ENCODE data around the gene ATRNL1. TPM values are rescaled to one million over a fixed set of nuclear protein-coding genes. Genes with fewer than 3 reads are reported as not detected.

Gene ATRNL1
- total and polyA plus RNA-seq, 2 experiments from 2014 or later: 4.8 to 29.7 TPM

GRCh38 chr10:115857856-115858255 lies 764.7 kb downstream of the ATRNL1 start (continued):
- TF ChIP-seq, protein P1, sequence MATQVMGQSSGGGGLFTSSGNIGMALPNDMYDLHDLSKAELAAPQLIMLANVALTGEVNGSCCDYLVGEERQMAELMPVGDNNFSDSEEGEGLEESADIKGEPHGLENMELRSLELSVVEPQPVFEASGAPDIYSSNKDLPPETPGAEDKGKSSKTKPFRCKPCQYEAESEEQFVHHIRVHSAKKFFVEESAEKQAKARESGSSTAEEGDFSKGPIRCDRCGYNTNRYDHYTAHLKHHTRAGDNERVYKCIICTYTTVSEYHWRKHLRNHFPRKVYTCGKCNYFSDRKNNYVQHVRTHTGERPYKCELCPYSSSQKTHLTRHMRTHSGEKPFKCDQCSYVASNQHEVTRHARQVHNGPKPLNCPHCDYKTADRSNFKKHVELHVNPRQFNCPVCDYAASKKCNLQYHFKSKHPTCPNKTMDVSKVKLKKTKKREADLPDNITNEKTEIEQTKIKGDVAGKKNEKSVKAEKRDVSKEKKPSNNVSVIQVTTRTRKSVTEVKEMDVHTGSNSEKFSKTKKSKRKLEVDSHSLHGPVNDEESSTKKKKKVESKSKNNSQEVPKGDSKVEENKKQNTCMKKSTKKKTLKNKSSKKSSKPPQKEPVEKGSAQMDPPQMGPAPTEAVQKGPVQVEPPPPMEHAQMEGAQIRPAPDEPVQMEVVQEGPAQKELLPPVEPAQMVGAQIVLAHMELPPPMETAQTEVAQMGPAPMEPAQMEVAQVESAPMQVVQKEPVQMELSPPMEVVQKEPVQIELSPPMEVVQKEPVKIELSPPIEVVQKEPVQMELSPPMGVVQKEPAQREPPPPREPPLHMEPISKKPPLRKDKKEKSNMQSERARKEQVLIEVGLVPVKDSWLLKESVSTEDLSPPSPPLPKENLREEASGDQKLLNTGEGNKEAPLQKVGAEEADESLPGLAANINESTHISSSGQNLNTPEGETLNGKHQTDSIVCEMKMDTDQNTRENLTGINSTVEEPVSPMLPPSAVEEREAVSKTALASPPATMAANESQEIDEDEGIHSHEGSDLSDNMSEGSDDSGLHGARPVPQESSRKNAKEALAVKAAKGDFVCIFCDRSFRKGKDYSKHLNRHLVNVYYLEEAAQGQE (IDR thresholded peaks at IDR 0.05; ENCODE audit: unreplicated experiment): no peak
- TF ChIP-seq EZH2 (IDR thresholded peaks at IDR 0.05; ENCODE audit: low read depth, unreplicated experiment): no peak

- ATAC-seq: no peak
- peaks cover 3% of the 10 kb centered on the region; the same call in 1 of the 3 replicates for H3K4me1 Mint-ChIP-seq
- H3K27ac ChIP-seq (ENCODE audit: low read depth): no peak overlapping the region
- H3K36me3 Mint-ChIP-seq (ENCODE audit: low read depth): no peaks in the 10 kb centered on the region
- no peak overlapping the region for H3K27ac Mint-ChIP-seq
- no peaks in the 10 kb centered on the region for H3K4me1 ChIP-seq (ENCODE audit: insufficient read depth)
- peaks cover 2% of the 10 kb centered on the region; the same call in 1 of the 3 replicates for H3K9me3 Mint-ChIP-seq
- no peak overlapping the region for H3K4me3 Mint-ChIP-seq
- H3F3A ChIP-seq (replicated peaks; ENCODE audit: low read depth): no peaks in the 10 kb centered on the region
- 0 out of 2 replicates have a peak, but pooled peaks cover 3% of the 10 kb centered on the region for H3K36me3 ChIP-seq (ENCODE audit: insufficient read depth)
- TF ChIP-seq STAT1 (IDR thresholded peaks at IDR 0.05; ENCODE audit: unreplicated experiment) (no peak), JUNB (IDR thresholded peaks at IDR 0.05; ENCODE audit: unreplicated experiment) (no peak), CREB1 (CRISPR knock-in tag; IDR thresholded peaks at IDR 0.05; ENCODE audit: low read depth) (no peak)
- H3K4me3 ChIP-seq: no peak overlapping the region
- no peaks in the 10 kb centered on the region for H4K20me1 ChIP-seq (replicated peaks; ENCODE audit: insufficient read depth)
- no peak overlapping the region for H3K4me2 ChIP-seq
- H3K27me3 ChIP-seq (ENCODE audit: insufficient read depth): no peaks in the 10 kb centered on the region
- H3K9me2 ChIP-seq (ENCODE audit: insufficient read depth): no peaks in the 10 kb centered on the region
- H2AFZ ChIP-seq: no peak overlapping the region
- H3K79me2 ChIP-seq (replicated peaks; ENCODE audit: insufficient read depth): no peaks in the 10 kb centered on the region
- DNase-seq (ENCODE audit: low spot score): no peak
- H3K27me3 Mint-ChIP-seq (ENCODE audit: insufficient read depth, low read depth, poor library complexity): peaks cover 3% of the 10 kb centered on the region
These were observed 767.3 kb downstream of the ATRNL1 start for GRCh38 chr10:115860182-115861107.

DNA sequence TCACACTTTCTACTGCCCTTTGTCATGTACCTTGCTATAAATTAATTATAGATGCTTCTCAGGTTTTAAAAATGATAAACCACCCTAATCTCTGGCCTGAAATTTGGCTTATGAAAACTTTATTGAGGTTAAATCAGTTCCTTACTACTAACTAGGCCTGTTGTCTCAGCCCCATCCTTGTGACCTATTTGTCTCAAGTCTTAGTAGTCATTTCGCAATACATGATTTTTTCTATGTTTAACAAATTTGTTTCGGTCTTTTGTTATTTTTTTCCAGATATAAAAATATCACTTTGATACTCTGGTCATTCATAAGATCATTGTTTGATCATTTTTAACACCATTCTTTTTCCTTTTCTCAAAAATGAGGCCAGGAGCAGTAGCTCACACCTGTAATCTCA lies 768.3 kb downstream of the ATRNL1 start:
- Mint-ChIP-seq H3K4me1 (peaks cover 3% of the 10 kb centered on the region; the same call in 1 of the 3 replicates), H3K27me3 (ENCODE audit: insufficient read depth, low read depth, poor library complexity) (peaks cover 3% of the 10 kb centered on the region), H3K36me3 (ENCODE audit: low read depth) (no peaks in the 10 kb centered on the region), H3K27ac (no peak overlapping the region), H3K9me3 (peaks cover 2% of the 10 kb centered on the region; the same call in 1 of the 3 replicates), H3K4me3 (no peak overlapping the region)
- DNase-seq (ENCODE audit: low spot score) (no peak), ATAC-seq (no peak)
- no peak overlapping the region for H3K4me3 ChIP-seq
- no peaks in the 10 kb centered on the region for H3K27me3 ChIP-seq (ENCODE audit: insufficient read depth)
- H3K27ac ChIP-seq (ENCODE audit: low read depth): no peak overlapping the region
- no peak overlapping the region for H2AFZ ChIP-seq
- H3K4me1 ChIP-seq (ENCODE audit: insufficient read depth): no peaks in the 10 kb centered on the region
- 0 out of 2 replicates have a peak, but pooled peaks cover 3% of the 10 kb centered on the region for H3K36me3 ChIP-seq (ENCODE audit: insufficient read depth)
- no peaks in the 10 kb centered on the region for H3K79me2 ChIP-seq (replicated peaks; ENCODE audit: insufficient read depth)
- H3K4me2 ChIP-seq: no peak overlapping the region
- H3K9me2 ChIP-seq (ENCODE audit: insufficient read depth): no peaks in the 10 kb centered on the region
- no peaks in the 10 kb centered on the region for H4K20me1 ChIP-seq (replicated peaks; ENCODE audit: insufficient read depth)
- H3F3A ChIP-seq (replicated peaks; ENCODE audit: low read depth): no peaks in the 10 kb centered on the region
- TF ChIP-seq EZH2 (IDR thresholded peaks at IDR 0.05; ENCODE audit: low read depth, unreplicated experiment): no peak
- TF ChIP-seq ZNF331 (CRISPR knock-in tag; IDR thresholded peaks at IDR 0.05; ENCODE audit: low read depth): no peak
- TF ChIP-seq, protein P2, sequence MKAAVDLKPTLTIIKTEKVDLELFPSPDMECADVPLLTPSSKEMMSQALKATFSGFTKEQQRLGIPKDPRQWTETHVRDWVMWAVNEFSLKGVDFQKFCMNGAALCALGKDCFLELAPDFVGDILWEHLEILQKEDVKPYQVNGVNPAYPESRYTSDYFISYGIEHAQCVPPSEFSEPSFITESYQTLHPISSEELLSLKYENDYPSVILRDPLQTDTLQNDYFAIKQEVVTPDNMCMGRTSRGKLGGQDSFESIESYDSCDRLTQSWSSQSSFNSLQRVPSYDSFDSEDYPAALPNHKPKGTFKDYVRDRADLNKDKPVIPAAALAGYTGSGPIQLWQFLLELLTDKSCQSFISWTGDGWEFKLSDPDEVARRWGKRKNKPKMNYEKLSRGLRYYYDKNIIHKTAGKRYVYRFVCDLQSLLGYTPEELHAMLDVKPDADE (IDR thresholded peaks at IDR 0.05): no peak
- no peak for TF ChIP-seq POLR2AphosphoS5 (IDR thresholded peaks at IDR 0.05; ENCODE audit: low read depth)
- TF ChIP-seq, protein P3, sequence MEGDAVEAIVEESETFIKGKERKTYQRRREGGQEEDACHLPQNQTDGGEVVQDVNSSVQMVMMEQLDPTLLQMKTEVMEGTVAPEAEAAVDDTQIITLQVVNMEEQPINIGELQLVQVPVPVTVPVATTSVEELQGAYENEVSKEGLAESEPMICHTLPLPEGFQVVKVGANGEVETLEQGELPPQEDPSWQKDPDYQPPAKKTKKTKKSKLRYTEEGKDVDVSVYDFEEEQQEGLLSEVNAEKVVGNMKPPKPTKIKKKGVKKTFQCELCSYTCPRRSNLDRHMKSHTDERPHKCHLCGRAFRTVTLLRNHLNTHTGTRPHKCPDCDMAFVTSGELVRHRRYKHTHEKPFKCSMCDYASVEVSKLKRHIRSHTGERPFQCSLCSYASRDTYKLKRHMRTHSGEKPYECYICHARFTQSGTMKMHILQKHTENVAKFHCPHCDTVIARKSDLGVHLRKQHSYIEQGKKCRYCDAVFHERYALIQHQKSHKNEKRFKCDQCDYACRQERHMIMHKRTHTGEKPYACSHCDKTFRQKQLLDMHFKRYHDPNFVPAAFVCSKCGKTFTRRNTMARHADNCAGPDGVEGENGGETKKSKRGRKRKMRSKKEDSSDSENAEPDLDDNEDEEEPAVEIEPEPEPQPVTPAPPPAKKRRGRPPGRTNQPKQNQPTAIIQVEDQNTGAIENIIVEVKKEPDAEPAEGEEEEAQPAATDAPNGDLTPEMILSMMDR (conservative IDR thresholded peaks at IDR 0.05; ENCODE audit: low read depth in 2 of 2): no peak

Measured in GM23338 (cell line).